Measurements from ENCODE around the gene OR52K2.

- TF ChIP-seq ZNF274 (IDR thresholded peaks at IDR 0.05; ENCODE audit: low read depth, low read length): no peak
- TF ChIP-seq YY1 (IDR thresholded peaks at IDR 0.05; ENCODE audit: insufficient read depth, insufficient read length): no peak
These were observed 31.6 kb downstream of the OR52K2 start for GRCh38 chr11:4480577-4481239.
